Osteocyte (in vitro differentiated cells): Measurements from ENCODE around the gene MASP1. TPM values are rescaled to one million over a fixed set of nuclear protein-coding genes. Genes with fewer than 3 reads are reported as not detected.

Experiments used
- DNase-seq: peaks from one replicate; pipeline ENCODE4 v3.0.0; 2021; ENCODE audit warnings: mixed read lengths; ENCODE audit not compliant: unreplicated experiment; ENCODE audit errors: extremely low spot score
- H3K27ac Mint-ChIP-seq: one replicate; pipeline ENCODE4 v1.8.0; 2021; ENCODE audit warnings: mild to moderate bottlenecking, mixed read lengths; ENCODE audit not compliant: unreplicated experiment
- H3K27me3 Mint-ChIP-seq: one replicate; pipeline ENCODE4 v1.8.0; 2021; ENCODE audit warnings: mixed read lengths; ENCODE audit not compliant: unreplicated experiment
- H3K36me3 Mint-ChIP-seq: one replicate; pipeline ENCODE4 v1.8.0; 2021; ENCODE audit warnings: mixed read lengths; ENCODE audit not compliant: unreplicated experiment
- H3K4me1 Mint-ChIP-seq: one replicate; pipeline ENCODE4 v1.8.0; 2021; ENCODE audit warnings: mixed read lengths; ENCODE audit not compliant: unreplicated experiment
- H3K4me3 Mint-ChIP-seq: one replicate; pipeline ENCODE4 v1.8.0; 2021; ENCODE audit warnings: mild to moderate bottlenecking, moderate library complexity, mixed read lengths; ENCODE audit not compliant: unreplicated experiment
- H3K9me3 Mint-ChIP-seq: one replicate; pipeline ENCODE4 v1.8.0; 2021; ENCODE audit warnings: mixed read lengths; ENCODE audit not compliant: unreplicated experiment
- total RNA-seq: library from RNA; stranded (reverse); gene quantifications from 2 replicates; pipeline ENCODE4 v1.2.1, GENCODE V29; 2021
- TF ChIP-seq, protein P1 (sequence below): fragments of 200-600 bp; sonication (generic); IDR thresholded peaks from 2 replicates; pipeline ENCODE4 v1.5.0; 2021; ENCODE audit warnings: antibody characterized with exemption, mild to moderate bottlenecking, moderate library complexity

MASP1 gene
- total RNA-seq, 1 donor from 2014 or later, result not detected

DNA sequence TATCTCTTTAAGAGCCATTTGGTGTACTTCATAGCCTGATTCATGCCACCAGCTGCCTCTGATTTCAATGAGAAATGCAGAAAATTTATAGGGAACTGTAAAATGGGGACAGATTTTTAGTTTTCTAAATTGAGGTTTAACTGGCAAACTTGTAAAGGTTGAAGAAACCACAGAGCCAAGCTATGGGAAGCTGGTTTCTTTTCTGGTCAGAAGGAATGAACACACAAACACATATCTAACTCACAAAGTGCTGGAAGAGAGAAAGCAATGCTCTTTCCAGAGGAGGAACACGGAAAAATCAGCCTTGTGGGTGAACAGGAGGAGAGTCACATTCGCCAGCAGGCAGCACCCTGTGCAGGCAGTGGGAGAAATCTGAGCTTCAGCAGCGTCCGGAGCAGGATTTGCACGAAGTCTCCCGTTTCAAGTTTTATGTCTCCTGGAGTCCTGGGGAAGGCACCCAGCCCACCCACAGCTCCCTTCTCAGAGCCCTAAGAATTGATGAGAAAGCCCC is 481 bp downstream of the MASP1 start:
- no peak for DNase-seq
- H3K4me1 Mint-ChIP-seq, result peaks cover 29% of the 10 kb centered on the region
- peak overlapping the region; percentile 33 for H3K4me3 Mint-ChIP-seq
- no peaks in the 10 kb centered on the region for H3K36me3 Mint-ChIP-seq
- H3K27me3 Mint-ChIP-seq, result peaks cover 7% of the 10 kb centered on the region
- TF ChIP-seq, protein P1, sequence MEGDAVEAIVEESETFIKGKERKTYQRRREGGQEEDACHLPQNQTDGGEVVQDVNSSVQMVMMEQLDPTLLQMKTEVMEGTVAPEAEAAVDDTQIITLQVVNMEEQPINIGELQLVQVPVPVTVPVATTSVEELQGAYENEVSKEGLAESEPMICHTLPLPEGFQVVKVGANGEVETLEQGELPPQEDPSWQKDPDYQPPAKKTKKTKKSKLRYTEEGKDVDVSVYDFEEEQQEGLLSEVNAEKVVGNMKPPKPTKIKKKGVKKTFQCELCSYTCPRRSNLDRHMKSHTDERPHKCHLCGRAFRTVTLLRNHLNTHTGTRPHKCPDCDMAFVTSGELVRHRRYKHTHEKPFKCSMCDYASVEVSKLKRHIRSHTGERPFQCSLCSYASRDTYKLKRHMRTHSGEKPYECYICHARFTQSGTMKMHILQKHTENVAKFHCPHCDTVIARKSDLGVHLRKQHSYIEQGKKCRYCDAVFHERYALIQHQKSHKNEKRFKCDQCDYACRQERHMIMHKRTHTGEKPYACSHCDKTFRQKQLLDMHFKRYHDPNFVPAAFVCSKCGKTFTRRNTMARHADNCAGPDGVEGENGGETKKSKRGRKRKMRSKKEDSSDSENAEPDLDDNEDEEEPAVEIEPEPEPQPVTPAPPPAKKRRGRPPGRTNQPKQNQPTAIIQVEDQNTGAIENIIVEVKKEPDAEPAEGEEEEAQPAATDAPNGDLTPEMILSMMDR, result no peak
- peak overlapping the region; percentile 21 for H3K27ac Mint-ChIP-seq
- no peaks in the 10 kb centered on the region for H3K9me3 Mint-ChIP-seq

DNA sequence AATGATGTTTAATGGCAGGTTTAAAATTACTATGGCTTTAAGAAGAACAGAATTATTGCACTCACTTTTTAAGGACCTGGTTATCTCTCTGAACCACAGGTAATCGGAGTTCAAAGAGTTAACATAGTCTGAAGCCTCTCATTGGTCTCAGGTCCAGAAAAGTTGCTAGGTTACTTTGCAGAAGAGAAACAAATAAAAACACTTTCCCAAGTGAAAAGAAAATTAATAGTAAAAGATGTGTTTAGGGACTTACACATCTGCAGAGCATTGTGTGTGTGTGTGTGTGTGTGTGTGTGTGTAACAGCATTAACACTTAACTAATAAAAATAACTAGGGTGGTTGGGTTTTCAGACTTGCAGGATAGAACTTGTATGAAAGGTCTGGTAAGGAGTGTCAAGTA is 1.0 kb downstream of the MASP1 start:
- DNase-seq, result no peak

DNA sequence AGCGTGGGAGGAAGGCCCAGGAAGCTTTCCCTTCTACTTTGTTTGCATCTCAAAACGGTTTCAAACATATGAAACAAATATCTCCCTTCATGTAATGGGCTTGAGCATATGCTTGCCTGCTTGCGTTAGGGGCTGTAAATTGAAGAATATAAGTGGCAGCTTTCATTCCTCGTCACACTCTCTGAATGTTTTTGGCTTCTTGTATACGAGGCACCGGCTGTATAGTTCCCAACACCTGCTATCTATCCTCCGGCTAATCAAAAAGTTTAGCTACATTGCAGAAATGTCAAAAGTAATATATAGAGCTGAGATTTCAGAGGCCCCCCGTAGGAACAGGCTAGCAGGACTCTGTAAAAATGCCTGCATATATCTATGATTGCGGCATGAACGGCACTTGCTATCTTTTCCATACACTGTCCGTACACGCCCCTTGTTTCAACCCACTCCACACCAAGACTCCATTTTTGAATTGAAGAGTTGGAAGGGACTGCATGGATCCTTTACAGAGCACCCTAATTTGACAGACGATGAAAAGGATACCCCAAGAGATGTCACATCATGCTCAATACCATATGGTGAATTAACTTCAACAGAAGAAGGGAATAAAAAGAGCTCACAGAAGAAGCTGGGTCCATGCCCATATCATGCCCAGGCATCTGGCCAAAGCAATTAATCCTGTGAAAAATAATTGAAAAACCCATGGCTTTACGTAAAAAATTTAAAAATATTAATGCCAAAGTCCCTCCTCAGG is 2.5 kb downstream of the MASP1 start:
- Mint-ChIP-seq H3K27ac (no peak overlapping the region), H3K36me3 (no peaks in the 10 kb centered on the region), H3K4me3 (no peak overlapping the region), H3K4me1 (peaks cover 29% of the 10 kb centered on the region), H3K9me3 (no peaks in the 10 kb centered on the region), H3K27me3 (peaks cover 3% of the 10 kb centered on the region)
- TF ChIP-seq, protein P1, result no peak
- DNase-seq, result no peak

More for the DNA sequence above, 1.0 kb downstream of the MASP1 start:
- Mint-ChIP-seq H3K4me3 (no peak overlapping the region), H3K36me3 (no peaks in the 10 kb centered on the region), H3K4me1 (peaks cover 29% of the 10 kb centered on the region), H3K9me3 (no peaks in the 10 kb centered on the region), H3K27me3 (peaks cover 3% of the 10 kb centered on the region), H3K27ac (peak overlapping the region; percentile 4)
- TF ChIP-seq, protein P1, result no peak

DNA sequence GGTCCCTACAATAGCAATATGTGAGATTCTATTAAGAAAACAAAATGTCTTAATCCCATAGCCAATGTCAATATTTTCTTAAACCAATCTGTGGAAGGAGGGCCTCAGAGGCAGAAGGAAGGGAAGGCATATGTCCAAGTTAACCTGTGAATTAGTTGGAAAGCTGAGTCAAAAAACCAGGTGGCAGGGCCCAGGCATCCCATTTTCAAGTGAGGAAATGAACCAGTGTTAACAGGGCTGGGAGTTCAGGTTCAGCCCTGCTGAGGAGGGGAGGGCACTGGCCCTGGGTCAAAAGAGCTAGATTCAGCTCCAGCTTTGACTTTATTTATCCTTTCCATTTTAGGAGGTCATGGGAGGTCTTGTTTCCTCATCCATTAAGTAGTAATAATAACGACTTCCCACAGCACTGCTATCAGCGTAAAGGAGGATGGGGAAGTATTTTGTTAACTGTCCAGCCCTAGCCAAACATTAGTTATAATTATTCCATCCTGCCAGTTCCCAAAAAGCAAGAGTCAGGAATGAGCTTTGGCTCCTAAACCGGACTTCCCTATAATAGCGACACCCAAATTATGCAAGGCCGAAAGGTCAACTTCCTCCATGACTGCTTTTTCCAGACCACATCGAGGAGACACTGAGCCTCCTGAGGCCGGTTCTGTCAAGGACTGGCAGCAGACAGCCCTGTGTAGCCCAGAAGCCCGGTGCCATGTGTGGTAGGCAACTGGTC is 3.2 kb downstream of the MASP1 start:
- Mint-ChIP-seq H3K4me3 (no peak overlapping the region), H3K4me1 (peaks cover 29% of the 10 kb centered on the region)

More for the DNA sequence above, 3.2 kb downstream of the MASP1 start:
- Mint-ChIP-seq H3K36me3 (no peaks in the 10 kb centered on the region), H3K9me3 (no peaks in the 10 kb centered on the region), H3K27me3 (peaks cover 3% of the 10 kb centered on the region), H3K27ac (no peak overlapping the region)
- TF ChIP-seq, protein P1, result no peak
- no peak for DNase-seq
